Sigmoid colon (tissue), 7 donors: ENCODE data around the gene STARD9. TPM values are rescaled to one million over a fixed set of nuclear protein-coding genes. Genes with fewer than 3 reads are reported as not detected.

Source experiments
- DNase-seq: peaks from one replicate; pipeline ENCODE4 v3.0.0-alpha.2; 2019
- H3K27ac ChIP-seq, 4 donors: fragments of 200-600 bp; sonication (generic); one replicate each; pipeline ENCODE4 v1.5.1; 2016 to 2019; ENCODE audit warnings: mild to moderate bottlenecking in 1 of 4
- H3K27me3 ChIP-seq, 3 donors: fragments of 200-600 bp; sonication (generic); one replicate each; pipeline ENCODE4 v1.5.1; 2019; ENCODE audit warnings: mild to moderate bottlenecking in 1 of 3
- H3K36me3 ChIP-seq, 4 donors: fragments of 200-600 bp; sonication (generic); one replicate each; pipeline ENCODE4 v1.5.1; 2016 to 2019
- H3K4me1 ChIP-seq, 4 donors: fragments of 200-600 bp; sonication (generic); one replicate each; pipeline ENCODE4 v1.5.1; 2017 to 2019
- H3K4me3 ChIP-seq, 4 donors: fragments of 200-600 bp; sonication (generic); one replicate each; pipeline ENCODE4 v1.5.1; 2017 to 2019; ENCODE audit warnings: mild to moderate bottlenecking in 2 of 4, moderate library complexity in 1 of 4
- H3K9me3 ChIP-seq, 4 donors: fragments of 200-600 bp in 3 of 4; sonication (generic) in 3 of 4; one replicate each; pipeline versions ENCODE4 v1.5.1 to v1.6.1; 2013 to 2019
- CTCF ChIP-seq, 4 experiments: fragments of 450-650 bp in 3 of 4; fragments of 200-600 bp in 1 of 4; IDR thresholded peaks; one replicate each; pipeline ENCODE4 v1.5.1; 2016 to 2019; ENCODE audit warnings: antibody characterized with exemption in 4 of 4, mild to moderate bottlenecking in 3 of 4, moderate library complexity in 2 of 4
- EP300 ChIP-seq, 4 donors: sonication (generic); formaldehyde crosslinking; IDR thresholded peaks; one replicate each; pipeline ENCODE4 v1.6.1; 2017; ENCODE audit warnings: antibody characterized with exemption in 4 of 4
- POLR2A ChIP-seq, 2 donors: fragments of 450-650 bp; IDR thresholded peaks; one replicate each; pipeline ENCODE4 v1.6.1; 2016; ENCODE audit warnings: antibody characterized with exemption in 2 of 2, mild to moderate bottlenecking in 2 of 2, moderate library complexity in 2 of 2
- POLR2AphosphoS5 ChIP-seq, 4 donors: sonication (generic); formaldehyde crosslinking; IDR thresholded peaks; one replicate each; pipeline ENCODE4 v1.6.1; 2017; ENCODE audit warnings: antibody characterized with exemption in 4 of 4
- WGBS, 2 donors: extraction: QIAGEN DNeasy Blood & Tissue Kit; methylation state at CpG; one replicate each; pipeline ENCODE4 v1.1.7; 2013; 5-methylcytosine and 5-hydroxymethylcytosine counted together
- intact Hi-C: fragments of 100-400 bp; cut with DNase I; formaldehyde crosslinking; loops from one replicate; pipeline ENCODE4 v1.15.1; 2023
- polyA plus RNA-seq, 3 donors: library from polyadenylated mRNA; stranded (reverse); fragments of 200-250 nt; gene quantifications; one replicate each; pipeline ENCODE4 v1.2.3, GENCODE V29; 2013
- total RNA-seq, 4 donors: library from RNA; depleted of rRNA; stranded (reverse); fragments of >200 nt; gene quantifications; one replicate each; pipeline ENCODE4 v1.1.0, GENCODE V29; 2016
- donor health status: healthy with polysubstance abuse.
- donor health status: Bipolar disorder and iron deficiency.
- donor health status: healthy.

The STARD9 gene
- total and polyA plus RNA-seq, 7 donors, result 0.60 to 125 (median 36.4) TPM

- no peak overlapping the region for H3K27ac ChIP-seq
- H3K4me3 ChIP-seq, result no peak overlapping the region
- no peaks in the 10 kb centered on the region for H3K9me3 ChIP-seq
- intact Hi-C loops, result loop anchor here (10.0 kb wide), 1 partner anchor 373 kb away; the partner anchor contains the start of gene UBR1
- 88% methylated on average over 6 of the region's 6 CpGs for WGBS, 2 donors
- peaks cover 16 to 82% (median 38%) of the 10 kb centered on the region in 4 donors for H3K36me3 ChIP-seq
- no peak for TF ChIP-seq CTCF (IDR thresholded peaks at IDR 0.05)
- TF ChIP-seq EP300 (IDR thresholded peaks at IDR 0.05), result no peak
- no peak for TF ChIP-seq POLR2AphosphoS5 (IDR thresholded peaks at IDR 0.05)
- TF ChIP-seq POLR2A (IDR thresholded peaks at IDR 0.05), result no peak
- H3K27me3 ChIP-seq, result no peaks in the 10 kb centered on the region
- DNase-seq, result no peak
- peaks cover 0 to 16% (median 14%) of the 10 kb centered on the region in 4 donors for H3K4me1 ChIP-seq
These were observed 156.1 kb downstream of the STARD9 start for GRCh38 chr15:42731461-42731860.

- DNase-seq, result no peak
- intact Hi-C loops, result loop anchor here (10.0 kb wide), 1 partner anchor 373 kb away; the partner anchor contains the start of gene UBR1
- no peaks in the 10 kb centered on the region for H3K27me3 ChIP-seq
- no peaks in the 10 kb centered on the region for H3K9me3 ChIP-seq
- H3K4me1 ChIP-seq, result peaks cover 0 to 18% (median 15%) of the 10 kb centered on the region in 4 donors
- 87 to 91% methylated on average over 15 of the region's 15 CpGs for WGBS, 2 donors
- H3K4me3 ChIP-seq, result no peak overlapping the region
- no peak for TF ChIP-seq POLR2A (IDR thresholded peaks at IDR 0.05)
- TF ChIP-seq POLR2AphosphoS5 (IDR thresholded peaks at IDR 0.05), result no peak
- H3K36me3 ChIP-seq, result peaks cover 10 to 74% (median 34%) of the 10 kb centered on the region in 4 donors
- no peak overlapping the region for H3K27ac ChIP-seq
These were observed 156.9 kb downstream of the STARD9 start for GRCh38 chr15:42732095-42732827.

GRCh38 chr15:42733027-42733426, 157.6 kb downstream of the STARD9 start:
- intact Hi-C loops, result loop anchor here (10.0 kb wide), 1 partner anchor 372 kb away; the partner anchor contains the start of gene UBR1

GRCh38 chr15:42734076-42734672, 158.8 kb downstream of the STARD9 start:
- peaks cover 10 to 55% (median 21%) of the 10 kb centered on the region in 4 donors for H3K36me3 ChIP-seq

More at GRCh38 chr15:42733027-42733426, 157.6 kb downstream of the STARD9 start:
- Histone ChIP-seq H3K27ac (no peak overlapping the region), H3K4me3 (no peak overlapping the region), H3K36me3 (peaks cover 10 to 66% (median 28%) of the 10 kb centered on the region in 4 donors), H3K27me3 (no peaks in the 10 kb centered on the region), H3K9me3 (no peaks in the 10 kb centered on the region), H3K4me1 (peaks cover 0 to 23% (median 21%) of the 10 kb centered on the region in 4 donors)
- WGBS, 2 donors, result 94 to 96% methylated on average over 11 of the region's 11 CpGs
- peak; percentile 42 for DNase-seq
- no peak for TF ChIP-seq POLR2A (IDR thresholded peaks at IDR 0.05)
- TF ChIP-seq CTCF (IDR thresholded peaks at IDR 0.05), result no peak
- TF ChIP-seq EP300 (IDR thresholded peaks at IDR 0.05), result no peak

More at GRCh38 chr15:42734076-42734672, 158.8 kb downstream of the STARD9 start:
- no peak overlapping the region for H3K27ac ChIP-seq
- no peaks in the 10 kb centered on the region for H3K27me3 ChIP-seq
- H3K9me3 ChIP-seq, result no peaks in the 10 kb centered on the region
- TF ChIP-seq CTCF (IDR thresholded peaks at IDR 0.05), result no peak
- no peak for TF ChIP-seq POLR2A (IDR thresholded peaks at IDR 0.05)
- no peak for TF ChIP-seq POLR2AphosphoS5 (IDR thresholded peaks at IDR 0.05)
- no peak for TF ChIP-seq EP300 (IDR thresholded peaks at IDR 0.05)
- H3K4me3 ChIP-seq, result no peak overlapping the region
- peaks cover 0 to 23% (median 21%) of the 10 kb centered on the region in 4 donors for H3K4me1 ChIP-seq
- intact Hi-C loops, result loop anchor here (10.0 kb wide), 1 partner anchor 371 kb away; the partner anchor contains the start of gene UBR1
- 94 to 96% methylated on average over 6 of the region's 6 CpGs for WGBS, 2 donors
- no peak for DNase-seq
